ENCODE measurements around the gene KPNB1.
A peak's percentile ranks its signal among the peaks of the same experiment; 100 is the strongest.

Gene KPNB1

GRCh38 chr17:47733047-47733673, 83.4 kb downstream of the KPNB1 start, which contains the start of gene TBX21:
TBX21 (plus strand) TSS chr17:47733236; CDS start chr17:47733455, 219 bp downstream.
- peak; percentile 67 for DNase-seq

GRCh38 chr17:47733674-47734410, 84.1 kb downstream of the KPNB1 start:
- no peak for DNase-seq

- no peak for DNase-seq
Observed at GRCh38 chr17:47735139-47735464, 85.4 kb downstream of the KPNB1 start.
